Measurements from ENCODE around the gene PHACTR4.
"Not testable (repeated sequence)": the region's sequence is repeated elsewhere in the genome, so short reads cannot be mapped to it uniquely, and the experiment has no call there.

The PHACTR4 gene

GRCh38 chr1:28437924-28438699 lies 68.6 kb downstream of the PHACTR4 start:
- DNase-seq = peak; percentile 81

GRCh38 chr1:28439320-28439719 lies 69.8 kb downstream of the PHACTR4 start:
- no peak for DNase-seq

- DNase-seq = no peak
Measured at GRCh38 chr1:28441674-28442073, 72.1 kb downstream of the PHACTR4 start.

GRCh38 chr1:28443550-28443949 lies 74.0 kb downstream of the PHACTR4 start:
- no peak for DNase-seq

- DNase-seq = no peak
Measured at GRCh38 chr1:28447679-28448078, 78.1 kb downstream of the PHACTR4 start.

GRCh38 chr1:28448094-28448611 lies 78.6 kb downstream of the PHACTR4 start:
- not testable (repeated sequence) for DNase-seq

- no peak for DNase-seq
Measured at GRCh38 chr1:28449904-28450303, 80.4 kb downstream of the PHACTR4 start.

- DNase-seq = no peak
Measured at GRCh38 chr1:28450561-28450960, 81.0 kb downstream of the PHACTR4 start.

GRCh38 chr1:28451011-28451410 lies 81.5 kb downstream of the PHACTR4 start:
- no peak for DNase-seq

- no peak for DNase-seq
Measured at GRCh38 chr1:28456078-28456477, 86.5 kb downstream of the PHACTR4 start.

- DNase-seq = no peak
Measured at GRCh38 chr1:28457678-28458077, 88.1 kb downstream of the PHACTR4 start.

- DNase-seq = no peak
Measured at GRCh38 chr1:28458237-28459228, 89.0 kb downstream of the PHACTR4 start.

GRCh38 chr1:28466226-28466778 lies 96.8 kb downstream of the PHACTR4 start:
- DNase-seq = no peak

GRCh38 chr1:28470146-28470545 lies 100.6 kb downstream of the PHACTR4 start:
- no peak for DNase-seq

- not testable (repeated sequence) for DNase-seq
Measured at GRCh38 chr1:28479497-28479896, 110.0 kb downstream of the PHACTR4 start.

- DNase-seq = no peak
Measured at GRCh38 chr1:28480308-28480707, 110.8 kb downstream of the PHACTR4 start.

- DNase-seq = no peak
Measured at GRCh38 chr1:28482138-28482537, 112.6 kb downstream of the PHACTR4 start.

- no peak for DNase-seq
Measured at GRCh38 chr1:28482702-28483101, 113.2 kb downstream of the PHACTR4 start.

- DNase-seq = no peak
Measured at GRCh38 chr1:28494737-28495136, 125.2 kb downstream of the PHACTR4 start.

- no peak for DNase-seq
Measured at GRCh38 chr1:28499553-28499952, 130.0 kb downstream of the PHACTR4 start.

- DNase-seq = no peak
Measured at GRCh38 chr1:28501925-28502324, 132.4 kb downstream of the PHACTR4 start.

GRCh38 chr1:28503117-28503516 lies 133.6 kb downstream of the PHACTR4 start:
- no peak for DNase-seq

Data from right hindlimb (tissue), 1 donor.